Fibroblast of villous mesenchyme (primary cell): ENCODE data around the gene FAM9A. TPM values are rescaled to one million over a fixed set of nuclear protein-coding genes. Genes with fewer than 3 reads are reported as not detected.
"Not testable (repeated sequence)": the region's sequence is repeated elsewhere in the genome, so short reads cannot be mapped to it uniquely, and the experiment has no call there.

ENCODE experiments used
- DNase-seq: peaks from one replicate; pipeline ENCODE4 v3.0.0-alpha.2; 2010; ENCODE audit warnings: low read depth
- H3K4me3 ChIP-seq: 2 replicates; pipeline ENCODE4 v1.5.1; 2011; ENCODE audit warnings: low read depth, mild to moderate bottlenecking, low read length
- CTCF ChIP-seq: IDR thresholded peaks from 2 replicates; pipeline ENCODE4 v1.5.1; 2012; ENCODE audit warnings: low read depth, mild to moderate bottlenecking, low read length; ENCODE audit not compliant: insufficient read depth
- total RNA-seq: library from RNA; depleted of rRNA; stranded (reverse); fragments of >200 nt; gene quantifications from 2 replicates; pipeline ENCODE4 v1.2.3, GENCODE V29; 2012

Gene FAM9A
- total RNA-seq, 1 donor: not detected

GRCh38 chrX:8783097-8783713 is 18.0 kb downstream of the FAM9A start:
- DNase-seq: no peak
- peak; percentile 45 for TF ChIP-seq CTCF
- no peak overlapping the region for H3K4me3 ChIP-seq

GRCh38 chrX:8782595-8782994 is 18.6 kb downstream of the FAM9A start:
- H3K4me3 ChIP-seq: no peak overlapping the region
- DNase-seq: no peak
- no peak for TF ChIP-seq CTCF

- not testable (repeated sequence) for DNase-seq, H3K4me3 ChIP-seq
Observed at GRCh38 chrX:8781921-8782320, 19.3 kb downstream of the FAM9A start.

- TF ChIP-seq CTCF: no peak
- H3K4me3 ChIP-seq: no peak overlapping the region
- DNase-seq: no peak
Observed at GRCh38 chrX:8773117-8773516, 28.1 kb downstream of the FAM9A start.

- H3K4me3 ChIP-seq: no peak overlapping the region
- no peak for DNase-seq
- TF ChIP-seq CTCF: no peak
Observed at GRCh38 chrX:8760021-8760420, 41.2 kb downstream of the FAM9A start.

- not testable (repeated sequence) for H3K4me3 ChIP-seq
- DNase-seq: peak; percentile 8
Observed at GRCh38 chrX:8758706-8759105, 42.5 kb downstream of the FAM9A start.

GRCh38 chrX:8757609-8758389 is 43.4 kb downstream of the FAM9A start:
- peak; percentile 23 for DNase-seq
- not testable (repeated sequence) for H3K4me3 ChIP-seq

GRCh38 chrX:8755813-8756212 is 45.4 kb downstream of the FAM9A start:
- H3K4me3 ChIP-seq: no peak overlapping the region
- no peak for DNase-seq
- TF ChIP-seq CTCF: no peak
